LNCaP clone FGC (cell line): ENCODE results near the gene CCDC93.

Experiments
- DNase-seq: peaks from one replicate; pipeline ENCODE4 v3.0.0-alpha.2; 2011; ENCODE audit warnings: low read depth
- H3K4me3 ChIP-seq: 2 replicates; pipeline ENCODE4 v1.5.1; 2011; ENCODE audit warnings: mild to moderate bottlenecking, low read depth, low read length, control low read depth
- TF ChIP-seq, protein P1 (sequence below): IDR thresholded peaks from 2 replicates; pipeline ENCODE4 v1.5.1; 2012; ENCODE audit warnings: mild to moderate bottlenecking; ENCODE audit not compliant: control insufficient read depth, insufficient read depth; ENCODE audit errors: extremely low read depth

CCDC93 gene

GRCh38 chr2:118046634-118047210 is 32.9 kb upstream of the CCDC93 start:
- no peak overlapping the region for H3K4me3 ChIP-seq
- TF ChIP-seq, protein P1, sequence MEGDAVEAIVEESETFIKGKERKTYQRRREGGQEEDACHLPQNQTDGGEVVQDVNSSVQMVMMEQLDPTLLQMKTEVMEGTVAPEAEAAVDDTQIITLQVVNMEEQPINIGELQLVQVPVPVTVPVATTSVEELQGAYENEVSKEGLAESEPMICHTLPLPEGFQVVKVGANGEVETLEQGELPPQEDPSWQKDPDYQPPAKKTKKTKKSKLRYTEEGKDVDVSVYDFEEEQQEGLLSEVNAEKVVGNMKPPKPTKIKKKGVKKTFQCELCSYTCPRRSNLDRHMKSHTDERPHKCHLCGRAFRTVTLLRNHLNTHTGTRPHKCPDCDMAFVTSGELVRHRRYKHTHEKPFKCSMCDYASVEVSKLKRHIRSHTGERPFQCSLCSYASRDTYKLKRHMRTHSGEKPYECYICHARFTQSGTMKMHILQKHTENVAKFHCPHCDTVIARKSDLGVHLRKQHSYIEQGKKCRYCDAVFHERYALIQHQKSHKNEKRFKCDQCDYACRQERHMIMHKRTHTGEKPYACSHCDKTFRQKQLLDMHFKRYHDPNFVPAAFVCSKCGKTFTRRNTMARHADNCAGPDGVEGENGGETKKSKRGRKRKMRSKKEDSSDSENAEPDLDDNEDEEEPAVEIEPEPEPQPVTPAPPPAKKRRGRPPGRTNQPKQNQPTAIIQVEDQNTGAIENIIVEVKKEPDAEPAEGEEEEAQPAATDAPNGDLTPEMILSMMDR, result peak; percentile 64
- DNase-seq, result no peak

- no peak for DNase-seq
- TF ChIP-seq, protein P1, result no peak
- no peak overlapping the region for H3K4me3 ChIP-seq
These were observed 31.4 kb upstream of the CCDC93 start for GRCh38 chr2:118045286-118045685.

DNA sequence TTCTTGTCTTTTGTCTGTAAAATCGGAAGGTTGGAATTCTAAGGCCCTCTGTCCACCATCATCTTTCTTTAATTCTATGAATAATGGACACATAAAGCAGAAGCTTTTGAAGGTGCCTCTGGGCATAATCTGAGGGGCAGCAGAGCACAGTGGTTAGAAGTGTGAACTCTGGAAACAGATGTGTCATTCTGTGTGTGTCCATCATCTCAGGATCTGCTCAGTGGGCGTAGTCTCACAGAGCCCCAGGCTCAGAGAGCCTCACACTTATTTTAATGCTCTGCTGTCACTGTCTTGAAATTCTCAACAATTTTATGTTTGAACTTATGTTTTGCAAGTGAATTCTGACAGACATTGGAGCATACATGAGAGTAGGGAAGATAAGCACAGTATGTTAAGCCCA is 31.0 kb upstream of the CCDC93 start:
- no peak overlapping the region for H3K4me3 ChIP-seq
- TF ChIP-seq, protein P1, result no peak
- no peak for DNase-seq

DNA sequence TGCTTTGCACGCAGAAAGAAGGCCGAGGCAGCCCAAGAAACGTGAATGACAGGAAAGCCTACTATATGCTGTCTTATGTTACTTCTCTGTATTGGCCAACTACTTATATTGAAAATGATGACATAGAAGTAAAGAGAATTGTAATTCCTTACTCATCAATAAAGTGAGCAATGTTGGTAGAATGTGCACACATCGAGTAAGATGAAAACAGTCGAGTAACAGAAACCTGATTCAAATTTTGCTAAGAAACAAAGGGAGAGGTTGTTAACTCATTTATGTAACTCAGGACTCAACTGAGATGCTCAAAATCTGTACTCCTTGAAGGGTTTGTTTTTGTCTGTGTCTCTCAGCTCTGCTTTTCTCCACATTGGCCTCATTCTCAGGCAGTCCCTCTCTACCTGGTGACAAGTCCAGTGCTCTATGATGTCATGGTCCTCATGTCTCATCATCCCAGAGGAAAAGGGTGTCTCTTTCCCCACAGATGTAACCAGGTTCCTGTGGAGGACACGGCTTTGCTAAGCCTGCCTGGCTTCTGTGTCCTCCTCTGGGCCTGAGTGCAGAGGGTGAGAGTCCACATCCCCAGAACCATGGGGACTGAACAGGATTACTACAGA is 30.3 kb upstream of the CCDC93 start:
- no peak overlapping the region for H3K4me3 ChIP-seq
- TF ChIP-seq, protein P1, result no peak
- no peak for DNase-seq

DNA sequence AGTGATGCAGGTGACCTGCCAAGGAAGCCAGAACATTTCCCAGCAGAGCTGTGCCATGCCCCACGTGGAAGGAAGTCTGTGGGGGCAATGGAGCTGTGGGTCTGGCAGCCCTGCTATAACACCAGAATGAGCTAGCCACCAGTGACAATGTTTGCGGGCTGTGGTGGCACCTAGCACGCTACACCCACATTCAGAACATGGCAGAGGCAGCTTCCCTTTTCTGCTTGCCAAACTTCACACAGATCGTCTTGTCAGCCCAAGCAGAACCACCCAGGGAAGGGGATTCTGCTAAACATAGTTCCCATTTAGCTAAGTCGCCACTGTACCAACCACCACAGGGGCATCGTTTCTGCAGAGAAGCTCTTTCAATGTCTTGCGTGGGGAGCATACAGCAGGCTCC is 27.0 kb upstream of the CCDC93 start:
- TF ChIP-seq, protein P1, result no peak
- DNase-seq, result no peak
- no peak overlapping the region for H3K4me3 ChIP-seq

- H3K4me3 ChIP-seq, result no peak overlapping the region
- no peak for DNase-seq
- TF ChIP-seq, protein P1, result peak; percentile 73
These were observed 18.5 kb upstream of the CCDC93 start for GRCh38 chr2:118032169-118033013.

- TF ChIP-seq, protein P1, result no peak
- no peak for DNase-seq
- H3K4me3 ChIP-seq, result no peak overlapping the region
These were observed 17.7 kb upstream of the CCDC93 start for GRCh38 chr2:118031566-118031965.
